NT2/D1 (cell line): ENCODE data around the gene FTO.

Source experiments
- SUZ12 ChIP-seq: IDR thresholded peaks from 2 replicates; pipeline ENCODE4 v1.6.1; 2011; ENCODE audit not compliant: insufficient read length, insufficient read depth; ENCODE audit errors: extremely low read depth
- YY1 ChIP-seq: IDR thresholded peaks from 2 replicates; pipeline ENCODE4 v1.6.1; 2011; ENCODE audit not compliant: insufficient read length, insufficient read depth
- ZNF274 ChIP-seq: IDR thresholded peaks from 2 replicates; pipeline ENCODE4 v1.6.1; 2011; ENCODE audit warnings: mild to moderate bottlenecking, low read depth, low read length

- TF ChIP-seq YY1 (no peak), SUZ12 (no peak), ZNF274 (no peak)
Observed at GRCh38 chr16:54034684-54035083, 330.7 kb downstream of the FTO start.
